WERI-Rb-1 (cell line): ENCODE measurements around the gene PDZD8.

ENCODE experiments used
- DNase-seq: peaks from one replicate; pipeline ENCODE4 v3.0.0-alpha.2; 2020
- H3K27ac ChIP-seq: fragments of 250-450 bp; sonication (Bioruptor Pico); 2 replicates; pipeline ENCODE4 v1.5.1; 2020; ENCODE audit warnings: mild to moderate bottlenecking, moderate library complexity
- H3K27me3 ChIP-seq: fragments of 250-450 bp; sonication (Bioruptor Pico); 2 replicates; pipeline ENCODE4 v1.5.1; 2021; ENCODE audit warnings: mild to moderate bottlenecking, low read depth, moderate library complexity; ENCODE audit not compliant: insufficient read depth, severe bottlenecking
- H3K36me3 ChIP-seq: fragments of 250-450 bp; sonication (Bioruptor Pico); 2 replicates; pipeline ENCODE4 v1.5.1; 2020; ENCODE audit warnings: mild to moderate bottlenecking, moderate library complexity
- H3K4me3 ChIP-seq: 2 replicates; pipeline ENCODE4 v1.5.1; 2011; ENCODE audit warnings: low read depth, mild to moderate bottlenecking, control low read depth, low read length
- H3K9me3 ChIP-seq: fragments of 250-450 bp; sonication (Bioruptor Pico); 2 replicates; pipeline ENCODE4 v1.5.1; 2021; ENCODE audit warnings: mild to moderate bottlenecking, moderate library complexity; ENCODE audit not compliant: severe bottlenecking
- TF ChIP-seq, protein P1 (sequence below): IDR thresholded peaks from 2 replicates; pipeline ENCODE4 v1.5.1; 2011; ENCODE audit warnings: low read depth, mild to moderate bottlenecking, control low read depth, inconsistent platforms, low read length

PDZD8 gene

DNA sequence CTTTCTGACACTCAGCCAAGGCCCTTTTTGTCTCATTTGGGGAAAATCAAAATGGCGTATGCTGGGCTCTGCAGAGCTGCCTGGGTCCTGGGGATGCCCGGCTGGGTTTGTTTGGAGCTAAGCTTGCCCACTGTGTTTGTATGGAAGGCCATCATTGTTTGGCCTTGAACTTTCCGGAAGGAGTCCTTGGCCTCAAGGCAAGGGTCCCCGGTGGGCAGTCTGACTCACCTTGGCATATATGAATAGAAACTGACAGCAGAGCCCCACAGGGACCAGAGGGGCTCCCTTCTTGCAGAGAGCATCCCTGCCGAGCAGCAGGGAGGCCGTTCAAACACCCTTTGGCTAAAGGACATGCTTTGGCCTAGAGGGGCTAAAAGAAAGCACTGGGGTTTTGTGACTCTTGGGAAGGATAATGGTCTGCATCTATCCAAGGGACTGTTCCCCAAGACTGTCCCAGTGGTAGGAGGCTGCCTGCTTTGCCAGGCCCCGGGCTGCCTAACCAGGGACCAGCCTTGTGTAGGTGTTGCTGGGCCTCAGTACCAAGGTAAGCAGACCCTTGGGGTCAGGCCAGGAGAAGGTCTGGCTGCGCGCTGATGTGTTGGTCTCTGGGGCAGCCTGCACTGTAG, 119.3 kb downstream of the PDZD8 start:
- TF ChIP-seq, protein P1, sequence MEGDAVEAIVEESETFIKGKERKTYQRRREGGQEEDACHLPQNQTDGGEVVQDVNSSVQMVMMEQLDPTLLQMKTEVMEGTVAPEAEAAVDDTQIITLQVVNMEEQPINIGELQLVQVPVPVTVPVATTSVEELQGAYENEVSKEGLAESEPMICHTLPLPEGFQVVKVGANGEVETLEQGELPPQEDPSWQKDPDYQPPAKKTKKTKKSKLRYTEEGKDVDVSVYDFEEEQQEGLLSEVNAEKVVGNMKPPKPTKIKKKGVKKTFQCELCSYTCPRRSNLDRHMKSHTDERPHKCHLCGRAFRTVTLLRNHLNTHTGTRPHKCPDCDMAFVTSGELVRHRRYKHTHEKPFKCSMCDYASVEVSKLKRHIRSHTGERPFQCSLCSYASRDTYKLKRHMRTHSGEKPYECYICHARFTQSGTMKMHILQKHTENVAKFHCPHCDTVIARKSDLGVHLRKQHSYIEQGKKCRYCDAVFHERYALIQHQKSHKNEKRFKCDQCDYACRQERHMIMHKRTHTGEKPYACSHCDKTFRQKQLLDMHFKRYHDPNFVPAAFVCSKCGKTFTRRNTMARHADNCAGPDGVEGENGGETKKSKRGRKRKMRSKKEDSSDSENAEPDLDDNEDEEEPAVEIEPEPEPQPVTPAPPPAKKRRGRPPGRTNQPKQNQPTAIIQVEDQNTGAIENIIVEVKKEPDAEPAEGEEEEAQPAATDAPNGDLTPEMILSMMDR: no peak
- Histone ChIP-seq H3K27me3 (peaks cover 3% of the 10 kb centered on the region), H3K4me3 (no peak overlapping the region), H3K36me3 (no peaks in the 10 kb centered on the region), H3K27ac (no peak overlapping the region), H3K9me3 (no peaks in the 10 kb centered on the region)
- no peak for DNase-seq

DNA sequence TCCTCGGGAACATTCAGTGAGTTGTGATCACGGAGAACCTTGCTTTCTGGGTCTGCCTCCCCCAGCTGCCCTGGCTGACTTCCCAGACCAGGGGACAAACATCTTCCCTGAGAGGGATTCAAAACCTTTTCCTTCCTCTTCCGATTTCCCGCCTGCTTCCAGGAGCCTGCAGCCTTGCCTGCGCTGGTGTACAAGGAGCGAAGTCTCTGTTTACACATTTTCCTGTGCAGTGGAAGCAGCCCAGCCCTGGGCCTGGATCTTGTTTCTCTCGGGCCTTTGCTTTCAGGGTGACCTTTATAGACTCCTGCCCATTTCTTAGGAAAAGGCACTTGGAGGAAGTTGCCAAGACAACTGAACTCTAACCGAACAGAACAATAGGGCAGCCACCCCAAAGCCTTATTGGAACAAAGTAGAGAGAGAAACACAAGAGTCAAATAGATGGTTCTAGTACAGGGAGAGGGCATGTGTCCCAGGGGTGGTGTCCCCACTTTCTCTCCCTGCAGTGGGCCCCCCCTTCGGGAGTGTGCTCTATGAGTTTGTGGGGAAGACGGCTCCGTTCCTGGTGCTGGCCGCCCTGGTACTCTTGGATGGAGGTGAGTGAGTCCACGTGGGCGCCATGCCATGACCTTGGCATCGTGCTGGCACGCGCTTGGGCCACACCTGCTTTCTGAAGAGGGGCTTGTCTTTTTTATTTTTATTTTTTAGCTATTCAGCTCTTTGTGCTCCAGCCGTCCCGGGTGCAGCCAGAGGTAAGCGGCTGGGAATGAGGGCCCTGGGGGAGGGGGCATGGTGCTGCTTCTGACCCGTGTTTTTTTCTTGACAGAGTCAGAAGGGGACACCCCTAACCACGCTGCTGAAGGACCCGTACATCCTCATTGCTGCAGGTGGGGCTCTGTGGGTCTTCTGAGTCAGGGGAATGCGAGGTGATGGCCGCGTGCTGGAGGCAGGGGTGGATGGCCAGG, 120.2 kb downstream of the PDZD8 start:
- TF ChIP-seq, protein P1: no peak
- H3K27ac ChIP-seq: no peak overlapping the region
- no peak for DNase-seq
- peaks cover 5% of the 10 kb centered on the region for H3K27me3 ChIP-seq
- no peaks in the 10 kb centered on the region for H3K36me3 ChIP-seq
- H3K9me3 ChIP-seq: no peaks in the 10 kb centered on the region
- H3K4me3 ChIP-seq: no peak overlapping the region

DNA sequence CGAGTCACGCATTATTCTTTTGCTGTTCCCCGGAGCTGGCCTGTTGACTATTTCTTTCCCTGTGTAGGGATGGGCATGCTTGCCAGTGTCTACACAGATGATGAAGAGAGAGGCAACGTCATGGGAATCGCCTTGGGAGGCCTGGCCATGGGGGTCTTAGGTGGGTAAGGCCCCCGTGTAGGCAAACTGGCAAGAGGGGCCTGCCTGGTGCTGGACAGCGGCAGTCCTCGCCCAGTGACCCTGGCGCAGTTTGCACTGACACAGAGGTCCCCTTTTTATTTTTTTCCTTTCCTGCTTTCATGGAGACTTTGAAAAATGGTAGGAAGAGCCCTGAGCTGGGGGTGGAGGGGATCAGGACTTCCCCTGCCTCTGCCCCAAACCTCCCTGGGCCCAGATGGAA, 120.9 kb downstream of the PDZD8 start:
- H3K27ac ChIP-seq: no peak overlapping the region
- TF ChIP-seq, protein P1: no peak

DNA sequence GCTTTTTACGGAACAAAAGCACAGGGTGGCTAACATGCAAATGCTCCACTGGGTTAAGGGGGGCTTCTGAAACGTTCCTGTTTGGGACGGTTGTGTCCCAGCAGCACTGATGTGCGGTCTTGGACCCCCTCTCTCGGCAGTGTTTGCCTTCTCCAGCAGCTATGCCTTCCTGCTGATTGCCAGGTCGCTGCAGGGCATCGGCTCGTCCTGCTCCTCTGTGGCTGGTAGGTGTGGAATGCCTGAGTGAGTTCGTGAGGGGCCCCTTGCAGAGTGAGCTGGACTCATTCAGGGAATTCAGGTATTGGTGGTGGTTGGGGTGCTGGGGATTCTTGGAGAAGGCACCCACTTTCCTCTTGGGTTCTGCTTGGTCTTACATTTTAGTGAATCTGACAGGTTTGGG, 121.3 kb downstream of the PDZD8 start:
- Histone ChIP-seq H3K4me3 (no peak overlapping the region), H3K27me3 (peaks cover 9% of the 10 kb centered on the region), H3K27ac (no peak overlapping the region), H3K36me3 (no peaks in the 10 kb centered on the region), H3K9me3 (no peaks in the 10 kb centered on the region)
- DNase-seq: no peak
- TF ChIP-seq, protein P1: no peak

More for the DNA sequence above, 120.9 kb downstream of the PDZD8 start:
- no peak overlapping the region for H3K4me3 ChIP-seq
- no peaks in the 10 kb centered on the region for H3K36me3 ChIP-seq
- peaks cover 6% of the 10 kb centered on the region for H3K27me3 ChIP-seq
- no peak for DNase-seq
- no peaks in the 10 kb centered on the region for H3K9me3 ChIP-seq

DNA sequence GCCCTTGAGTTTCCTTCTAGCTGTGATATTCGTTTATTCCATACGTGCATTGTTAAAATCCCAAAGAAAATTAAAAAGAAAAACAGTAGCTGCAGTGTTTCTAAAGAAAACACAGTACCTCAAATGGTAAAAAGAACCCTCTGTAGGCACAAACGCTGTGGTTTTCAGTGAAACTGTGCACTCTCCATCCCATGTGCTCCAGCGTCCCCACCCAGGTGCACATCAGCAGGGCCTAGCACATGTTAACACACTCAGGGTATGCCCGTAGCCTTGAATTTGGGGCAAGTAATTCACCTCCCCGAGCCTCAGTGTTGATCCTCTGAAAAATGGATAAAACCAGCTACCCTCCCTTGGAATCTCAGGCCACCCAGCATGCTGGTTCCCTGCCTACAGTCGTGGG, 124.8 kb downstream of the PDZD8 start:
- Histone ChIP-seq H3K4me3 (no peak overlapping the region), H3K9me3 (no peaks in the 10 kb centered on the region), H3K27ac (no peak overlapping the region), H3K36me3 (no peaks in the 10 kb centered on the region), H3K27me3 (peaks cover 40% of the 10 kb centered on the region)
- TF ChIP-seq, protein P1: no peak
- no peak for DNase-seq
